ENCODE data around the gene NCF2. TPM values are rescaled to one million over a fixed set of nuclear protein-coding genes. Genes with fewer than 3 reads are reported as not detected.

NCF2 gene
- total RNA-seq, 1 experiment from 2014 or later: 31.3 TPM

- Histone ChIP-seq H3K27ac (ENCODE audit: low read length) (no peak overlapping the region), H2AFZ (ENCODE audit: low read length) (no peak overlapping the region), H3K9me3 (ENCODE audit: low read length) (no peaks in the 10 kb centered on the region), H3K9me2 (replicated peaks; ENCODE audit: low read length) (no peaks in the 10 kb centered on the region), H3K36me3 (ENCODE audit: low read depth, low read length) (no peaks in the 10 kb centered on the region), H3K27me3 (ENCODE audit: low read length) (no peaks in the 10 kb centered on the region), H3K4me2 (ENCODE audit: low read length) (no peak overlapping the region), H3F3A (ENCODE audit: low read length, unreplicated experiment) (no peaks in the 10 kb centered on the region), H3K4me3 (ENCODE audit: low read length) (no peak overlapping the region), H3K9ac (ENCODE audit: low read length) (no peak overlapping the region), H3K4me1 (ENCODE audit: insufficient read depth, low read length) (no peaks in the 10 kb centered on the region), H4K20me1 (ENCODE audit: low read length) (no peaks in the 10 kb centered on the region), H3K79me2 (ENCODE audit: low read length) (no peaks in the 10 kb centered on the region)
- ATAC-seq: no peak
- TF ChIP-seq EZH2 (IDR thresholded peaks at IDR 0.05; ENCODE audit: low read length, unreplicated experiment): no peak
- TF ChIP-seq CTCF (conservative IDR thresholded peaks at IDR 0.05; ENCODE audit: low read depth, low read length): no peak
- no peak for TF ChIP-seq EZH2phosphoT487 (IDR thresholded peaks at IDR 0.05; ENCODE audit: borderline replicate concordance, low read length)
- ChIA-PET CTCF (no interaction called here), POLR2A (ENCODE audit: unreplicated experiment) (no interaction called here)
- no TSS peak for BruUV-seq (replicated peaks)
- intact Hi-C loops (cut with micrococcal nuclease): no loop called here
- no peak for DNase-seq
Measured at GRCh38 chr1:183583466-183583865, 6.8 kb downstream of the NCF2 start.

- Histone ChIP-seq H3K79me2 (ENCODE audit: low read length) (no peaks in the 10 kb centered on the region), H4K20me1 (ENCODE audit: low read length) (no peaks in the 10 kb centered on the region), H2AFZ (ENCODE audit: low read length) (no peak overlapping the region), H3K27ac (ENCODE audit: low read length) (no peak overlapping the region), H3F3A (ENCODE audit: low read length, unreplicated experiment) (no peaks in the 10 kb centered on the region), H3K4me1 (ENCODE audit: insufficient read depth, low read length) (no peaks in the 10 kb centered on the region), H3K9ac (ENCODE audit: low read length) (no peak overlapping the region), H3K27me3 (ENCODE audit: low read length) (no peaks in the 10 kb centered on the region), H3K36me3 (ENCODE audit: low read depth, low read length) (no peaks in the 10 kb centered on the region), H3K4me2 (ENCODE audit: low read length) (no peak overlapping the region), H3K9me3 (ENCODE audit: low read length) (no peaks in the 10 kb centered on the region), H3K9me2 (replicated peaks; ENCODE audit: low read length) (no peaks in the 10 kb centered on the region), H3K4me3 (ENCODE audit: low read length) (no peak overlapping the region)
- no peak for TF ChIP-seq EZH2 (IDR thresholded peaks at IDR 0.05; ENCODE audit: low read length, unreplicated experiment)
- TF ChIP-seq EZH2phosphoT487 (IDR thresholded peaks at IDR 0.05; ENCODE audit: borderline replicate concordance, low read length): no peak
- TF ChIP-seq CTCF (conservative IDR thresholded peaks at IDR 0.05; ENCODE audit: low read depth, low read length): no peak
- ChIA-PET CTCF (interaction anchor here (0.7 kb wide), 1 partner anchor 114 kb away, joined by 3 read pairs; no protein-coding TSS in a partner anchor), POLR2A (ENCODE audit: unreplicated experiment) (interaction anchor here (0.6 kb wide), 1 partner anchor 14 kb away, joined by 3 read pairs; no protein-coding TSS in a partner anchor)
- DNase-seq (no peak), ATAC-seq (no peak)
- intact Hi-C loops (cut with micrococcal nuclease): no loop called here
- no TSS peak for BruUV-seq (replicated peaks)
Measured at GRCh38 chr1:183582021-183582713, 8.1 kb downstream of the NCF2 start.

GRCh38 chr1:183580281-183580682, 10.0 kb downstream of the NCF2 start:
- POLR2A ChIA-PET (ENCODE audit: unreplicated experiment): interaction anchor here (0.6 kb wide), 1 partner anchor 20 kb away, joined by 3 read pairs; no protein-coding TSS in a partner anchor
- Histone ChIP-seq H3K79me2 (ENCODE audit: low read length) (no peaks in the 10 kb centered on the region), H3K9me2 (replicated peaks; ENCODE audit: low read length) (no peaks in the 10 kb centered on the region), H3K4me2 (ENCODE audit: low read length) (no peak overlapping the region), H3K9me3 (ENCODE audit: low read length) (no peaks in the 10 kb centered on the region), H3K27ac (ENCODE audit: low read length) (no peak overlapping the region), H3K27me3 (ENCODE audit: low read length) (no peaks in the 10 kb centered on the region), H3K4me1 (ENCODE audit: insufficient read depth, low read length) (no peaks in the 10 kb centered on the region), H3K9ac (ENCODE audit: low read length) (no peak overlapping the region), H3F3A (ENCODE audit: low read length, unreplicated experiment) (no peaks in the 10 kb centered on the region), H2AFZ (ENCODE audit: low read length) (0 out of 2 replicates have a peak overlapping the region, but pooled peaks have one; percentile 55), H3K4me3 (ENCODE audit: low read length) (no peak overlapping the region), H4K20me1 (ENCODE audit: low read length) (no peaks in the 10 kb centered on the region), H3K36me3 (ENCODE audit: low read depth, low read length) (no peaks in the 10 kb centered on the region)
- CTCF ChIA-PET: no interaction called here
- intact Hi-C loops (cut with micrococcal nuclease): loop anchor here (1.0 kb wide), 1 partner anchor 37 kb away; no protein-coding TSS in a partner anchor
- TF ChIP-seq EZH2phosphoT487 (IDR thresholded peaks at IDR 0.05; ENCODE audit: borderline replicate concordance, low read length) (no peak), CTCF (conservative IDR thresholded peaks at IDR 0.05; ENCODE audit: low read depth, low read length) (peak; percentile 45), EZH2 (IDR thresholded peaks at IDR 0.05; ENCODE audit: low read length, unreplicated experiment) (no peak)
- no TSS peak for BruUV-seq (replicated peaks)
- ATAC-seq (peak; percentile 91), DNase-seq (peak; percentile 54)

Measured in PC-3 (cell line).